Measurements from ENCODE around the gene ZNF488.

The ZNF488 gene

GRCh38 chr10:47354900-47355299, 29.2 kb downstream of the ZNF488 start:
- no peak overlapping the region for H3K4me3 Mint-ChIP-seq
- DNase-seq (ENCODE audit: low spot score in 2 of 2) = no peak
- H3K4me1 Mint-ChIP-seq = no peaks in the 10 kb centered on the region
- no peaks in the 10 kb centered on the region for H3K36me3 Mint-ChIP-seq
- H3K9me3 Mint-ChIP-seq = no peaks in the 10 kb centered on the region
- ATAC-seq = no peak
- no peak overlapping the region for H3K27ac Mint-ChIP-seq

DNA sequence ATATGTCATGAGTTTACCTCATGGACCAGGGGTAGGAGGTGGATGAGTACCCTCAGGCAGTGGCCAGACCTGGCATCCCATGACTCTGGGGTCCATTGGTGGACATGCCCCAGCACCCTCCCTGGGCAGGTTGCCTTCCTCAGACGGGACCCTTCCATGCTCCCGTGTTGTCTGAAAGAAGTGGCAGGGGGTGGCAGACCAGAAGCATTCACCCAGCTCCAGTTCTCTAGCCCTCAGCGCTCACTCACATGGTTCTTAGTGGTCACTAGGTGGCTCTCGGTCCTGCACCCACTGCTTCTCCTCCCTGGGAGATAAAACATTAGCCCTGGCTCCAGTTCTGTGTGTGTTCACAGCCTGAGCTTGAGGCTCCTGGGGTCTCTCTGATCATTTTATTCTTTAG, 29.9 kb downstream of the ZNF488 start:
- no peak for ATAC-seq
- Mint-ChIP-seq H3K4me1 (no peaks in the 10 kb centered on the region), H3K36me3 (no peaks in the 10 kb centered on the region), H3K4me3 (no peak overlapping the region), H3K27ac (no peak overlapping the region), H3K9me3 (no peaks in the 10 kb centered on the region)
- DNase-seq (ENCODE audit: low spot score in 2 of 2) = no peak

GRCh38 chr10:47353351-47353750, 30.7 kb downstream of the ZNF488 start:
- H3K4me1 Mint-ChIP-seq = no peaks in the 10 kb centered on the region
- ATAC-seq (no peak), DNase-seq (ENCODE audit: low spot score in 2 of 2) (no peak)
- no peak overlapping the region for H3K27ac Mint-ChIP-seq
- no peak overlapping the region for H3K4me3 Mint-ChIP-seq
- H3K36me3 Mint-ChIP-seq = no peaks in the 10 kb centered on the region
- no peaks in the 10 kb centered on the region for H3K9me3 Mint-ChIP-seq

- ATAC-seq (no peak), DNase-seq (ENCODE audit: low spot score in 2 of 2) (no peak)
- H3K4me3 Mint-ChIP-seq = no peak overlapping the region
- H3K36me3 Mint-ChIP-seq = no peaks in the 10 kb centered on the region
- no peak overlapping the region for H3K27ac Mint-ChIP-seq
- H3K4me1 Mint-ChIP-seq = no peaks in the 10 kb centered on the region
- no peaks in the 10 kb centered on the region for H3K9me3 Mint-ChIP-seq
These were observed 31.9 kb downstream of the ZNF488 start for GRCh38 chr10:47351899-47352815.

GRCh38 chr10:47350671-47351640, 33.1 kb downstream of the ZNF488 start:
- Mint-ChIP-seq H3K9me3 (no peaks in the 10 kb centered on the region), H3K27ac (no peak overlapping the region), H3K4me3 (no peak overlapping the region), H3K36me3 (no peaks in the 10 kb centered on the region), H3K4me1 (no peaks in the 10 kb centered on the region)
- ATAC-seq = no peak
- DNase-seq (ENCODE audit: low spot score in 2 of 2) = no peak

GRCh38 chr10:47349941-47350371, 34.1 kb downstream of the ZNF488 start:
- no peak overlapping the region for H3K4me3 Mint-ChIP-seq
- DNase-seq (ENCODE audit: low spot score in 2 of 2) = no peak
- no peaks in the 10 kb centered on the region for H3K9me3 Mint-ChIP-seq
- no peaks in the 10 kb centered on the region for H3K36me3 Mint-ChIP-seq
- H3K27ac Mint-ChIP-seq = no peak overlapping the region
- no peak for ATAC-seq
- H3K4me1 Mint-ChIP-seq = no peaks in the 10 kb centered on the region

GRCh38 chr10:47349516-47349915, 34.6 kb downstream of the ZNF488 start:
- ATAC-seq (no peak), DNase-seq (ENCODE audit: low spot score in 2 of 2) (no peak)
- Mint-ChIP-seq H3K9me3 (no peaks in the 10 kb centered on the region), H3K27ac (no peak overlapping the region), H3K36me3 (no peaks in the 10 kb centered on the region), H3K4me3 (no peak overlapping the region), H3K4me1 (no peaks in the 10 kb centered on the region)

- Mint-ChIP-seq H3K4me1 (no peaks in the 10 kb centered on the region), H3K9me3 (no peaks in the 10 kb centered on the region), H3K36me3 (no peaks in the 10 kb centered on the region), H3K4me3 (no peak overlapping the region), H3K27ac (no peak overlapping the region)
- no peak for DNase-seq (ENCODE audit: low spot score in 2 of 2)
- ATAC-seq = no peak
These were observed 35.2 kb downstream of the ZNF488 start for GRCh38 chr10:47348661-47349470.

GRCh38 chr10:47348138-47348651, 35.9 kb downstream of the ZNF488 start, which contains the start of gene RBP3:
RBP3 (plus strand) TSS chr10:47348363; CDS start chr10:47348485, 122 bp downstream.
- H3K4me3 Mint-ChIP-seq = no peak within 1 kb of the TSS
- DNase-seq (ENCODE audit: low spot score in 2 of 2) (no peak), ATAC-seq (no peak)
- H3K36me3 Mint-ChIP-seq = no peaks in the 10 kb centered on the region
- H3K4me1 Mint-ChIP-seq = no peaks in the 10 kb centered on the region
- no peaks in the 10 kb centered on the region for H3K9me3 Mint-ChIP-seq
- H3K27ac Mint-ChIP-seq = no peak within 1 kb of the TSS

DNA sequence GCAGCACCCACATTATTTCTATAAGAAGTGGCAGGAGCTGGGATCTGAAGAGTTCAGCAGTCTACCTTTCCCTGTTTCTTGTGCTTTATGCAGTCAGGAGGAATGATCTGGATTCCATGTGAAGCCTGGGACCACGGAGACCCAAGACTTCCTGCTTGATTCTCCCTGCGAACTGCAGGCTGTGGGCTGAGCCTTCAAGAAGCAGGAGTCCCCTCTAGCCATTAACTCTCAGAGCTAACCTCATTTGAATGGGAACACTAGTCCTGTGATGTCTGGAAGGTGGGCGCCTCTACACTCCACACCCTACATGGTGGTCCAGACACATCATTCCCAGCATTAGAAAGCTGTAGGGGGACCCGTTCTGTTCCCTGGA, 36.8 kb downstream of the ZNF488 start:
- Mint-ChIP-seq H3K9me3 (no peaks in the 10 kb centered on the region), H3K27ac (no peak overlapping the region), H3K36me3 (no peaks in the 10 kb centered on the region), H3K4me3 (no peak overlapping the region), H3K4me1 (no peaks in the 10 kb centered on the region)
- no peak for DNase-seq (ENCODE audit: low spot score in 2 of 2)
- ATAC-seq = no peak

- no peak for DNase-seq (ENCODE audit: low spot score in 2 of 2)
- Mint-ChIP-seq H3K9me3 (no peaks in the 10 kb centered on the region), H3K4me1 (no peaks in the 10 kb centered on the region), H3K4me3 (no peak overlapping the region), H3K27ac (no peak overlapping the region), H3K36me3 (no peaks in the 10 kb centered on the region)
- no peak for ATAC-seq
These were observed 37.4 kb downstream of the ZNF488 start for GRCh38 chr10:47346581-47347302.

DNA sequence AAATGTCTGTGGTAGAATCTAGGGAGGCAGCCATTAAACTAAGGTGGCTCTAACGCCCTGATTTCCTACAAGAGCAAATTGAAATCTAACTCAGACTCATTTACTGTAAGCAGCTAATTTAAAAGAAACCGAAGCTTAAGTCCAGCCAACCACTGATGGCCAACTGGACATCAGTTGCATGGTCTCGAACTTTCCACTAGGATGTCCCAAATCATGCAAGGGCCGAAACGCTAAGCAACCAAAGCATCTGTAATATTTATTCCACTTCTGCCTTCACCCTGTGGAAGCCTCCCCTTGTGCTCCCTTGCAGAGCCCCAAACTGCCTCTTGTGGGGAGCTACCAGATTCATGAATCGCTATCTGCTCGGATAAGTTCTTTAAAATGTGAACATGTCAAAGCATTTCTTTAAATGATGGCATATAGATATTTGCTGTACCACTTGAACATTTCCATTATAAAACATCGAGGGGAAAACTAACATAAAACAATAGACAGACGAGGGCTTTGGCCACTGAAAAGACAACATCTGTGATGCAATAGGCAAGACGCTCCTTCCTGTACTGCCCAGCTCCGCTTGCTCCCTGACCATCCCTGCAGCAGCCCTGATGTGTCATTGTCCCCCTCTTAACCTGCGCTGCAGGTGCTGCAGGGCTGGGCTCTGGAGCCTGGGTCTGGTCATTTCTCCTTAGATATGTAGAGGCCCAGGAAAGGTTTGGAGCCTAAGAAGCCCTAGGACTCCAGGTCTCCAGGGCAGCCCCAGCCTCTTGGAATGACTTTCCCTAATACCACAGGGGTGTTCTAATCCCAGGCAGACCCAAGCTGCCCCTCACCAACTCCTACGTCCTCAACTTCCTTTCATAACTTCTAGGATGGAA, 38.9 kb downstream of the ZNF488 start:
- H3K9me3 Mint-ChIP-seq = no peaks in the 10 kb centered on the region
- ATAC-seq = no peak
- H3K4me3 Mint-ChIP-seq = no peak overlapping the region
- H3K4me1 Mint-ChIP-seq = no peaks in the 10 kb centered on the region
- H3K36me3 Mint-ChIP-seq = no peaks in the 10 kb centered on the region
- H3K27ac Mint-ChIP-seq = no peak overlapping the region
- no peak for DNase-seq (ENCODE audit: low spot score in 2 of 2)

DNA sequence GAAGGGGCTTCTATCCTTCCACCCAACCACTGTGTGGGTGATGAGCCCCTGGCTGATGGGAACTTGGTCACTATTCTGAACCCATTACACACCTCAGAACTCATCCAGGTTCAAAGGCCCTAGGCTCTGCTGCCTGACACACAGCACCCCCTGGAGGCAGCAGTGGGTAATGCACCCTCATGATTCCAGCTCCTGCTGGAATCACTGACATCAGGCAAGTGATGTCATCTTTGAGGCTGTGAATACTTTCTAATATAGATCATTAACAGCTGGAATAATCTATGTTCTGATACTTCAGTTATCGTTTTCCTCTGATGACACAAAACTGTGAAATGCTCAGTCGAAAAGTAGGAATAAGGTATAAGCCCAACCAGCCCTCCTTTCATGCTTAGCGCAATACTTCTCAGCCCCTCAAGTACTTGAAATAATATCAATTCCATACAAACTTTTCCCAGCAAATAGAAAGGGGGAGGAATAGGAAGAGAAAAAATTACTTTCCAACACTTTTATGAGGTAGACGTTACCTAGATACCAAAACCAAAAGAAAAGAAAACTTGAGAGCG, 43.4 kb downstream of the ZNF488 start:
- H3K36me3 Mint-ChIP-seq = no peaks in the 10 kb centered on the region
- peak; percentile 44 to 83 for DNase-seq (ENCODE audit: low spot score in 2 of 2)
- peak; percentile 62 for ATAC-seq
- H3K9me3 Mint-ChIP-seq = no peaks in the 10 kb centered on the region
- H3K4me1 Mint-ChIP-seq = no peaks in the 10 kb centered on the region
- no peak overlapping the region for H3K27ac Mint-ChIP-seq
- H3K4me3 Mint-ChIP-seq = no peak overlapping the region
